ENCODE measurements around the gene ZNF385A.
A peak's percentile ranks its signal among the peaks of the same experiment; 100 is the strongest.
"Not testable (repeated sequence)": the region's sequence is repeated elsewhere in the genome, so short reads cannot be mapped to it uniquely, and the experiment has no call there.

ZNF385A gene

GRCh38 chr12:54354271-54354670 lies 30.3 kb downstream of the ZNF385A start:
- not testable (repeated sequence) for DNase-seq

DNA sequence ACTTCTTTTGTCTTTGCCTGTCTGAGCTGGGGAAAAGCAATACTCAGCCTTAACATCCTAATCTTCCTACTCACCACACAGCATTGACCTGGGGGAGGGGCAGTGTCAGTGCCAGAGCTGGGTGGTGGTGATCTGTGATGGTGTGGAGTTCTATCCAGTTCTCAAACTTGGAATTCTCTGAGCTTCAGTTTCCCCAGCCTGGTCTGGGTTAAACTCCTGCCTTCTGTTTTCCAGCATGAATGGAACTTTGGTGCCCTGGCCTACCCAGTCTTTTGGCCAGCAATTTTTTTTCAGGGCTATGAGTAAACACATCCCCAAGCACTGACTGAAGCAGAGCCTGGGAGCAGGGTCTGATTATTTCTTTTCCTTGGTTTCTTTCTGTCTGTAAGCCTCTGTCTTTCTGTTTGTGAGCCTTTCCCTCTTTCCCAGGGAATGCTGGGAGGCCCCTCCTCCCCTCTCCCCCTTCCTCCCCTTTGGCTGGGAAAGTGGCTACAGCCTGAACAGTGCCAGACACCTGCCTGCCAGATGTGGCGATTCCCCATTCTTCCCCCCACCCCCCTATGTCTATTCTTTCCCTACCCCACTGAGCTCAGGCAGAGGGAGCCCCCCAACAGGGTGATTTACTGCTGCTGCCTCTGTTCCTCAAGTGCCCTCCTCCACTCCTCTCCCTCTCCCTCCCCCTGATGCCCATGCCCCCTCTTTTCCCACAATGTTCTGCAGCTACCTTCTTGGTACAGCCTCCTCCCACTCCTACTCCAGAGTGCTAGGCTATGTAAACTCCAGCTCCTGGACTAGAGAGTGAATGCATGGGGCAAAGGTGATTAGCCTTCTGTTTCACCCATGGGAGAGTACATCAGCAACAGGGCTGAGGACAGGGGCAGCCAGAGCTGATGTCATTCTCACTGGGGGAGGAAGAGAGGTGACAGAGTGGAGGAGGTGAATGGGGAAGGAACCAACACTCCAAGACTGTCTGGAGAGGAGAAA lies 31.4 kb downstream of the ZNF385A start:
- peak; percentile 46 for DNase-seq

- peak; percentile 37 for DNase-seq
These were observed 32.5 kb downstream of the ZNF385A start for GRCh38 chr12:54352022-54352531.

- no peak for DNase-seq
These were observed 33.2 kb downstream of the ZNF385A start for GRCh38 chr12:54351341-54351740.

- no peak for DNase-seq
These were observed 33.8 kb downstream of the ZNF385A start for GRCh38 chr12:54350743-54351142.

DNA sequence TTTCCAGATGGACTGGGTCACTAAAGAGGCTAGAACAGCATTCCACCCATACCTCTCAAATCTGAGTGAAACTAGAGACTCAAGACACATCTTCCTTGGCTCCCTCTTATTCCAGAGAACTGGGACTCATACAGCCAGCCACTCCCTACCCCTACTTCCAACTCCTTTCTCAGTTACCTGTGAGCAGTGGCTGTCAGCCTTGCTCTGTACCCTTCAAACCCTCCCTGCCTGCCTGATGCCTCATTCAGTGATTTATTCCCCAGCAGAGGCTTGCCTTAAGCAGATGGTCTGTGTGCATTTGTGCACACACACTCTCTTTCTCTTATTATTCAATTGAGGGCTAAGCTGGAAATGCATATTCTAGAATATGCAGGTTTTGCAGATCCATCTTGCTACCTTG lies 34.9 kb downstream of the ZNF385A start:
- DNase-seq, result no peak

- DNase-seq, result no peak
These were observed 35.5 kb downstream of the ZNF385A start for GRCh38 chr12:54349036-54349435.

DNA sequence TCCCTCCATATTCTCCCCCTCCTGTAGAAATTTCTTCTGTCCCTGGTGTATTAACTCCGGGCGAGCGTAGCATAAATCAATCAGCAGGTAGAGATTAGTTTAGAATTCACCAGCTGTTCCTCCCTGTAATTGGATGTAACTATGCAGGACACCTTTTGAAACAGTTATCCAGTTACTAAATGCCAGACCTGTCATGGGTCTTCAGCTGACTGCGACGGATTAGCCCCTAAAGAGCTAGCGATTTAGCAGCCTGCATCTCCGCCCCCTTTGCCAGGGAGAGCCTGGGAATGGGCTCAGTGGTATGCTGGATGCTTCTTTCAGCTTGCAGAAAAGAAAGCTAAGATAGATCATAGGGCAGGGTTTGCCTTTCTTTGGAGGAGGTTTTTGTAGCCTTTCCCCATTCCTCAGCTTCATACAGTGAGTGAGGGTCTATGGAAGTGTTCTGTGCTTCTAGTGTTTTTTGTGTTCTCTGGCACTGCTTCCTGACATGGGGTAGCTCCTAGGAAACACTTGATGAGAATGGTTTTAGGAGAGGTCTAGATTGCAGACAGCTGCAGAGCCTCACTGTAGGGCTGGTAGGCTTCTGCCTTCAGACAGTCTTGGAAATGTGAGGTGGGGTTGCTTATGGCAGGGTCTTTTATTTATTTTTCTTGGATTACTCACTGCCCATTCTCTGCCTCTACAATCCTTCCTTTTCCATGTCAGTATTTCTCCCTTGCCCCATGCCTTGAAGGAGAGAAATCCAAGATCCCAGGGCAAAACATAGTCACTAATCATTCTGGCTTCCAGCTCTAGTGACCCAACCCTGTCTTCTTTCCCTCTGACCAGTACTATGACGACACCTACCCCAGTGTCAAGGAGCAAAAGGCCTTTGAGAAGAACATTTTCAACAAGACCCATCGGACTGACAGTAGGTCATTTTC lies 42.9 kb downstream of the ZNF385A start:
- DNase-seq, result no peak

- DNase-seq, result no peak
These were observed 43.7 kb downstream of the ZNF385A start for GRCh38 chr12:54340846-54341245.

DNA sequence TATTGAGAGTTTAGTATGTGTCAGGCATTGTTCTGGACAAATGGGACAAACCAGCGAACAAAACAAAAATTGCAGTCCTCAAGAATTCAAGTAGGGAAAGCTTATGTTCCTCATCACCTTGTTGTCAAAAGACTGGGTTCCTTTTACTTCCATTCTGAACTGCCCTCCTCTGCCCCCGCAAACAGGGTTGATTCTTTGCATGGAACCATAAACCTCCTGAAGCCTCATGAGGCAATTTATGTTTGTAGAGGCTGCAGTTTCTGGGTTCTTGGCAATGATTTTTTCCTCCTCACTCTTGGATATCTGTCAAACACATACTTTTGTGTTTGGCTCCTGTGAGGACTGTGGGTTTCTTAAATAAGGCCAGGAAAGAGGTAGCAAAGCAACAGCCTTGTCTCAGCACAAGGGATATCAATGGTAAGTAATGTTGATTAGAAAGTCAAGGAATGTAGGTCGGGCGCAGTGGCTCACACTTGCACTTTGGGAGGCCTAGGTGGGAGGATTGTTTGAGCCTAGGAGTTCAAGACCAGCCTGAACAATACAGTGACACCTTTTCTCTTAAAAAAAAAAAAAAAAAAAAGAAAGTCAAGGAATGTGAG lies 45.7 kb downstream of the ZNF385A start:
- no peak for DNase-seq

DNA sequence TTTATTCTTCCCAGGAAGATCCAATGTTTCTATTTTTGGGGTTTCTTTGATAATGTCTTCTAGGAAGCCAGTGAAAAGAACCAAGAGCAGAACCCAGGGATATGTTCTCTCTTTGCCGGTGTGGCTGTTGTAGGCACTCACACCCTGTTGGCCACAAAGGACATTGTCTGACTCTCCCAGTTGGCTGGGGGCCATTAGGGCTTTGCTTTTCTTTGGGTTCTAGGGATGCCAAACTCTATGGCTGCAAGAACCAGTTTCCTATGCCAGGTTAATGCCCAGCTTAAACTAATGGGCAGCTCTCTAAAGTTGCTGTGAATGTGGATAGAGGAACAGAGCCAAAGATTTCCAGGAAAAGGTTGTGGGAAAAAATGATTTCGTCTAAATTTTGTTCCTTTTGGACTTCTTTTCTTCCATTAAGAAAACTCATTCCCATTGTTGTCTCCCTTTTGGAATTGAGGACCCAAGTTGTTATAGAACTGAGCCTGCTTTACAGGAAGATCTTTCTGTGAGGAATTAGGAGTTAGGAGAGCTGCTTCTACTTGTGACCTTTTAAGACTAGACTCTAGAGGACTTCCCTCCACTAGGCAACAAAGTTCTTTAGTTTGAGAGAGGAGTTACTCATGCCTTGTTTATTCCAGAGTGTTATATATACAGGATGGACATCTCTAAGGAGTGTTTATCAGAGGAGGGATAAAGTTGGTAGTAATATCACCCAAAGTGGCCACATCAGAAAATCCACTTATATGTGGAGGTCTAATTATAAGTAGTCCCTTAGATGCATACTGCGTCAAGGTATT lies 46.5 kb downstream of the ZNF385A start:
- DNase-seq, result no peak

DNA sequence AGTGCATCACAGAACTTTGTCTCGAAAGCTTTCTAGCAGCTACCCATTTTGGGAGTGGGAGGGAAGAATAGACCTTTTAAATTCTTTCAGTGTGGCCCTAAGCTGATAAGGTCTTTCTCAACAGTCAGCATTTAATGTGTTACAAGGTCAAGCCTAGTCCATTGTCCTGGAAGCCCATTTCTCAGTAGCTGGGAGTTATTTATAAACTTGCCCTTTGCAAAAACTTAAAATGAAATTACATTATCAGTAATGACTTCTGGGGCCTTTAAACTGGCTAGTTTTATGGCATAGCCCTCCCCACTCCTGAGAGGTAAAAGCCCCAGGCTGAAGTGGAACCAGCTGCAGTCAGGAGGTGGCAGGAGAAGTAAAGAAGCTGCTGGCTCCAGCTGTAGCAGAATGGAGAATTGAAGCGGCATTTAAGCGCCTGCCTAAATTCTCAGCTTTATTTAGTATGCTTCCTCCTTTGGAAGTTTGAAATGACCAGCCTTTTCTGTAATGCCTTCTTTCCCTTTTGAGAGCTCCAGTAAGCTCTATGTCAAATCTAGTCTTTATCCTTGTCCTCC lies 47.2 kb downstream of the ZNF385A start:
- no peak for DNase-seq

DNA sequence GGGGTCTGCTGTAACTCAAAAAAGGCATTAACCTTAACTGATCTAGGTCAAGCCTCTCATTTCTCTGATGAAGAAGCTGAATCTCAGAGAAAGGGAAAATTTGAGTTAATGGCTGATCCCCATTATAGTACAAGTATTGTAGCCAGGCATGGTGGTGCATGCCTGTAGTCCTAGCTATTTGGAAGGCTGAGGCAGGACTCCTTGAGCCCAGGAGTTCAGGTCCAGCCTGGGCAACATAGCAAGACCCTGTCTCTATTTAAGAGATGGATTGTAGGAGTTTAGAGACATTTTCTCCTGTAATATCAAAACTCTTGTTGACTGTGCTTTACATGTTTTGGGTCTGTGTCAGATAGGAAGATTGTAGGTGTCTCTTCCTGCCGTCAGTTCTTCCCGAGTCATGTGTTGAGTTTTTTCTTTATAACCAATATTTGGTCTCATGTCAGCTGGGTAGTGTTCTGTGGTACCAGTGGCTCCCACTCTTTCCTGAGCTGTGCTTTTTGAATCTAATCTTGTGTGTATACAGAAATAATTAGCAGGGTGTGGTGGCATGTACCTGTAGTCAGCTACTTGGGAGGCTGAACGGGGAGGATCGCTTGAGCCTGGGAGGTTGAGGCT lies 51.0 kb downstream of the ZNF385A start:
- no peak for DNase-seq

GRCh38 chr12:54331461-54331860 lies 53.1 kb downstream of the ZNF385A start:
- no peak for DNase-seq

DNA sequence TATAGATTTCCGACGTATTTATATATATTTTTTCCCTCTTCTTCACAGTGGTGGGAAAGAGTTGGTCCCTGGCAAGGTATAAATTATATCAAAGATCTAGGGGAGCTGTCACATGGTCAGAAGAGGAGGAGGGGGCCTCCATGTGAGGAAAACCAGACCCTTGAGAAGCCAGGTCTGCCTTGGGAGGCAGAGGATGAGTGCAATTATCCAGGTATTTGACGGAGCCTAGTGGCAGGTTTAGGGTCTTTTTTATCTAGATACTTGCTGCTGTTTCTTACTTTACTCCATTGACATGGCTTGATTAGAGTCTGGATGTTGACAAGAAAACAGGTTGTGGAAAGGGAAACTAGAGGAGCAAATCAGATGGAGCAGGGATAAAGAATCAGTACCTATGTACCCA lies 54.1 kb downstream of the ZNF385A start:
- no peak for DNase-seq

- no peak for DNase-seq
These were observed 54.8 kb downstream of the ZNF385A start for GRCh38 chr12:54329759-54330158.

- no peak for DNase-seq
These were observed 55.8 kb downstream of the ZNF385A start for GRCh38 chr12:54328595-54329337.

DNA sequence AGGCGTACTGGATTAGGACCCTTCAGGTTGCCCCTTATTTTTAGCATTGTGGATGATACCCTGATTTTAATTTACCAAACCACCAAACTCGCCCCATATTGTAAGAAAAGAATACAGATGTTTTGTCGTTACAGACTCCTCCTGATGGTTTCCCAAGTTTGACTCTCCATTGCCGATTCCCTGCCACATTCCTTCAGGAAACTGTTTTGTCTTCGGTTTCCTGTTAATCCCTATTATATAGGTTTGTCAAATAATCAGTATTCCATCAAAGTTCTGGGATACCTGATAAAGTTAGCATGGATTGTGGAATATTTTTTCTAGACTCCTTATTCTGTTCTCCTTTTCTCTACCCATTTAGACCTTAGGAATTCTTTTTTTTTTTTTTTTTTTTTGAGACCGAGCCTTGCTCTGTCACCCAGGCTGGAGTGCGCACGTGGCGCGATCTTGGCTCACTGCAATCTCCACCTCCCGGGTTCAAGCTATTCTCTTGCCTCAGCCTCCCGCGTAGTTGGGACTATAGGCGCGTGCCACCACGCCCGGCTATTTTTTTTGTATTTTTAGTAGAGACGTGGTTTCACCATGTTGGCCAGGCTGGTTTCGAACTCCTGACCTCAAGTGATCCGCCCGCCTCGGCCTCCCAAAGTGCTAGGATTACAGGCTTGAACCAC lies 59.0 kb downstream of the ZNF385A start:
- peak; percentile 27 for DNase-seq

DNA sequence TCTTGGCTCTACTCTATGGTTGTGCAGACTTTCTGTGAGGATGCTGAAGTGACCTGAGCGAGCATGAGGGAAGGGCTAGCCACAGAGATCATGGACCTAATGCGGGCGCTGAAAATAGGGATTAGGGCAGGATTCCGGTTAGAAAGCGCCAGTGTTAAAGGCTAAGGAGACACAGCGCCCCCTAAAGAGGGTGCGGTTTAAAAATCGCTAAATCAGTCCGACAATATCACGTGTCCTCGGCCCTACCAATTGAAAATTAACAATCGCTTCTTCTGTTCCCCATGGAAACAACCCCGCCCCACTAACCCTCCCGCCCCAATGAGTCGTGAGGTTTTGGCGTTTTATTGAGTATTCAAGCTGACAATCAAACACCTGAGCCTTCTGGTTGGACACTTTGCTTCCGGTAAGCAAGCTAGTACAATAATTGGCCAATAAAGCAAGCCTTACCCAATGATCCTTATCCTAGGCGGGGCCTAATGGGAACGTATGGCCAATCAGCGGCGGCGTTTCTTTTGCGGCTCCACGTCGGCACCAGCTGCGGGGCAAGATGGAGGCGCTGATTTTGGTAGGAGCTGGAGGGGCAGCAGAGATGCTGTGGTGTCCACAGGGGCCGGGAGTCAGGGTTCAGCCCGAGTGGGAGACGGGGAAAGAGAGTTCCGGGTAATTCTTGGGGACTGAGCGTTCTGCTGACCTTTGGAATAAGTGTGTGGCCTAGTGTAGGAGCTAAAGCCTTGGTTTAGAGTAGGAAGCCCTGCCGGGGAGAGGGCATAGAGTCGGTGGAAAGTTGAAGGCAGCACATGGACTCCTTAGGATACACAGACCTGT lies 59.7 kb downstream of the ZNF385A start, which contains the start of gene COPZ1:
COPZ1 (plus strand) TSS at position 515 of the 825 bp plus-strand sequence; CDS start at position 548, 33 bp downstream.
- DNase-seq, result peak; percentile 100

Measured in fibroblast of skin of back (primary cell).